Inflammatory macrophage treated with lipopolysaccharide for 1 hour (primary cell): ENCODE measurements around the gene TAP2.
A peak's percentile ranks its signal among the peaks of the same experiment; 100 is the strongest.
"Not testable (repeated sequence)": the region's sequence is repeated elsewhere in the genome, so short reads cannot be mapped to it uniquely, and the experiment has no call there.

Experiments
- DNase-seq, 2 donors: peaks; one replicate each; pipeline ENCODE4 v3.0.0-alpha.2; 2020 to 2022

The TAP2 gene

DNA sequence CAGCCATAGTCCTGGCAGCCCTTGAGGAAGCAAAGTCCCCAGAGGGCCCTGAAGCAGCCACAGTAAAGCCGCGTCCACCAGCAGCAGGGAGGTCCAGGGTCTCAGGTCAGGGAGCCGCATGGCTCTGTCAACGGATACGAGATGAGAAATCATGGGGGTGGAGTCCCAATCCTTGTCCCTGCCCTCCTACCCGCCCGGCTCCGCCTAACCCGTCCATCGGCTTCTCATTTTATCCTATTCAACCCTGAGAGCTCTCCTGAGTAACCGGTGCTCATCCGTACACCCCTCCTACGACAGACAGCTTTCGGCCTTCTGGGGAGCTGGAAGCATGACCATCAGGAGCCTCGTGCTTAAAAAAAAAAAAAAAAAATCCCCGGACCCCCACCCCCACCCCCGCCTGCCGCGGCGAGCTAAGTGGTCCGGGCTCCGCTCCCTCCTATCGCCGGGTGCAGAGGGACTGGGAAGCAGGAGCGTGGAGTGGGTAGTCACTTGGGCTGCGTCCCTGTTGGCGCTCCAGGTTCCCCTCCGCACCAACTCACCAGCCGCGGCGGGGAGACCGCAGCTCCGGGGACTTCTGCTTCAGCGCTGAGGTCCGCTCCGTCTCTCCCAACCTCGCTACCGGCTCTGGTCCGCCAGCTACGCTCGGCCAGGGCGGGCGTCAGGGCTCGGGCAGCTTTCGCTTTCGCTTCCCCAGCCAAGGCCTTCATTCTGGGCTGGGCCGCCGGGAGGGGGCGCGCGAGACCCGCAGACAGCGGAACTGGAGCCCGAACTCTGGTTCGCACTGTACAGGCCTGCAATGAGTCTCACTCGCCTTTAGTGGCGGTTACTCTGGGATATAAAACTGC lies at the start of gene TAP2:
Gene TAP2, minus strand, starts transcription at position 626 of the 845 bp plus-strand sequence. Its CDS starts 506 bp downstream, at position 120.
- DNase-seq, result peak; percentile 89 to 99

DNA sequence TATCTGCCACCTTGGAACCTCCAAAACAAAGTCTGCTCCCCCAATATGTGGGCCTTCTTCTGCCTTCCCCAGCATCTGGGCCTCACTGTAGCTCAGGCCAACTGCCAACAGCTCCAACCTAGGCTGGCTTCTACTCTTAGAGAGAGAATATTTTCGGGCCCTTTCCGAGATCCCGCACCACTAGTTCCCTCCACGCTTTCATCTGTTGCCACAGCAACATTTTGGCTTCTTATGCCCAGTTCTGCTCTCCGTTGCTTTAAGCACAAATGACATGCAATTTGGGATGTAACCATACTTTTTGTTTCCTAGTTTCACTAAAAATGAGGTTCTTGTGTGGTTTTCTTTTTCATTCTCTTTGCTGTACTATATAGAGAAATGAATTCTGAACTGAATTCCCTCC lies 49.1 kb upstream of the TAP2 start:
- no peak for DNase-seq

DNA sequence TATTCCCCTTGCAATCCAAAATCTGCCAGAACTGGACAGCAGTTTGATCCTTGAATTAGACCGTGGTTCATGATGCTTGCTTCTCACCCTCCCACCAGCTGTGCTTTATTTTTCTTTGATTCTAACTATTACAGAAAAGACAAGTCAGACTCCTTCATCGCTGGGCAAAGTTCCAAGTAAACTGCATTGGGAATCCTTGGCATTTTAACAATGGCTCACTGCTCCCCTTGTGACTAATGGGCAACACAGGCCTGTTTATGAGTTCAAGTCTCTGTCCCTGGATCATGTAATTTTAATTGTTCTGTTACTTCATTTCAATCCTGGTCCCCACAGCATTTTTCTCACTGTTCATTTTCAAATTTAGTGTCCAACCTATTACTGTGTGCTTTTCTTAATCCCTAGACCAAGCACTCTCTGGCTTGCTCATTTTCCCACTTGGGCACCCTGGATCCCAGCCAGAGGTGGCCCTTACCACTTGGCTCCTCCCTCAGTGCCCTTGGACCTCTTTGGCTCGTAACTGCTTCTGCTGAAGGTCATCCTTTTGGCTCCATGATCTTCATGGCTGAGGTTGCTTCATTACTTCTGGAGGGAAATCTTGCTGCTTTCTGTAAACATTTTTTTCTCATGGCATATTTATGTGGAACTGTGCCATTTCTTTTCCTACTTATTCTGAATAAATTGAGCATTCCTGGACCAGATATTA lies 48.3 kb upstream of the TAP2 start:
- DNase-seq, result no peak

DNA sequence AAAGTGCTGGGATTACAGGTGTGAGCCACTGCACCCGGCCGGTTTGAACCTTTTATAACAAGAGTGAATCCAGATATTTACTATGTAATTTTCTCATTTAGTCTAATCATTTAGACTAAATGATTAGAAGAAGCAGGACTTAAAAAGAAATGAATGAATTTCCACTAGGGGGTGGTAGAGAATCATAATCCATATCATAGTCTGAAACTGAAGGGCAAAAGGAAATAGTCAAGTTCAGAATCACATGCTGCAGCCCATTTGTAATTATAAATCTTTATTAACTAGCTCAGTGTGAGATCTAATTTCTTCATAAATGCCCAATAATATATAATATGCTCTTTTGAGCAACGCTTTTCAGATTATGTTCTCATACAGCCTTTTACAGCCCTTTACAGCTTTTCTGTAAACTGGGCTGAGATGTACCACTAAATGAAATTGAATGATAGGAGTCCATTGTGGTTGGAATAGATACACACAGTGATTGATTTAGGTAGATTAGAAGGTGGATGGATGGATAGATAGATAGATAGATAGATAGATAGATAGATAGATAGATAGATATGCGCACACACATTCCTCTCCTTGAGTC lies 47.3 kb upstream of the TAP2 start:
- peak; percentile 70 to 97 for DNase-seq

DNA sequence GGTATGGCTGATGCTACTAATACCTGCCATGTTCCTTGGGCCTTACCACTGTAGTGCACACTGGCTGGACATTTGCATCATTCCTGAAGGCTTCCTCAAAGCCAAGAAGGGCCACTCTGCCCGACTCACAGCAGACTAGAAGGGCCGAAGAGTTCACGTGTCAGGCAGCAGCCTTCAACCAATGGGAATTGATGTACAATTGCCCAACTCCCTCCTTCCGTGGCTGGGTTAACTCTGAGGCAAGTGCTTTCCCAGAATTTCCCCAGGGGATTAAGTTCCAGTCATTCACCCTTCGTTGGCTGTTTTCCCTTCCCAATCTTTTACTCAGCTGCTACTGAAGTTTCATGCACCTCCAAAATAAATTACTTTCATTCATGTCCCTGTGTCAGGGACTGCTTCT lies 45.2 kb upstream of the TAP2 start:
- DNase-seq, result peak; percentile 78 to 86

DNA sequence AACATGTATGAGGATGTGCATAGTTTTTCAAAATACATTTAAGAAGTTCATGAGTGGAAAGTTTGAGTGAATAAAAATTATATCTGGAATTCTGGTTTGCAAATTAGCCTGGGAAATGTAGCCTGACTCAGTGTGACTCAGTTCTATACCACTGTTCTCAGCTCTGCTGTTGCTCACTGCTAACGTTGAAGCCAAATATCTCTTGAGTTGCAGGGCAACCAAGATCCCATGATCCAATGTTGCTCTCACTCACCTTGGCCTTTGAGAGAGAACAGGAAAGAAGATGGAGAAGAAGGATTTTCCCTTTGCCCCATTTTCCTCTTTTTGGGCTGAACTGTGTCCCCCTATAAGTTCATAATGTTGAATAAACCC lies 44.3 kb upstream of the TAP2 start:
- no peak for DNase-seq

DNA sequence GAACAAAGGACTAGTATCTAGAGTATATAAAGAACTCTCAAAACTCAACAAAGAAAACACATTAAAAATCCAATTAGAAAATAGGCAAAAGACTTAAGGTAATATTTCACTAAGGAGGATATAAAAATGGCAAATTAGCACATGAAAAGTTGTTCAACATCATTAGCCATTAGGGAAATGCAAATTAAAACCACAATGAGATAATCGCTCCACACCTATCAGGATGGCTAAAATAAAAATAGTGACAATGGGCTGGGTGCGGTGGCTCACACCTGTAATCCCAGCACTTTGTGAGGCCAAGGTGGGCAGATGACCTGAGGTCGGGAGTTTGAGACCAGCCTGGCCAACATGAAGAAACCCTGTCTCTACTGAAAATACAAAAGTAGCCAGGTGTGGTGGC lies 42.4 kb upstream of the TAP2 start:
- not testable (repeated sequence) for DNase-seq

DNA sequence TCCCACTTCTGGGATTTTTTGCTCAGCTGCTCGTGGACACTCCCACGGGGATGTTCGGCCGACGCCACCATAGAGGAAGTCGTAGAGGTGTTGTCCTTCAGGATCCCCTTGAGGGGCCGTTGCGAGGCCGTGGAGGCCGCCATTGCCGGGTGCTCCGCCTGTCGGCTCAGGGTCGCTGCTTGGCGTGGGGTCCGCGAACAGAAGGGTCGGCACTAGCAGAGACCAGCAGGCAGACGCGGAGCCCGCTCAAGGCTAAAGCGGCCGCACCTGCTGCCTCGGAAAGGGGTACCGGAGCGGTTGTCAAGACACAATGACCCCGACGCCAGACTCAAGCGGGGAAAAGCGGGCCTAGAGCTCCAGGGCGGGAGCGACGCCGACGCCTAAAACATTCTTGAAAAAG lies 41.2 kb upstream of the TAP2 start:
- DNase-seq, result peak in 1 of 2 donors; percentile 38

DNA sequence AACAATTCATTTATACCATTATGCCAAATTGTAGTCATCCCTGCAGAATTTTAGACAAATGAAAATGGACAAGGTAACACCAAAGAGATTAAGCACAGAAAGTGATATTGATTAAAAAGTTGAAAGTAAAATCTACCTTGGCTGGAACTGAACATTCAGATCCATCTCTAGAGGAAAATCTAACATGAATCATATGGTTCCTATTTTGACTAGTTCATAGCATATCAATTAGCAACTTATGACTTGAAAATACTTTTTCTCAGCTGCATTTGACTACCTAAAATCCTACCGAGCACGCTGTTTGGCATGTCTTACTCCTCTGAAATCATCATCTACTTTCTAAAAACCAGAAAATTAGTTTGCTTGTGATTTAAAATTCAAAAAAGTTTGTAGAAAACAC lies 38.1 kb upstream of the TAP2 start:
- no peak for DNase-seq

DNA sequence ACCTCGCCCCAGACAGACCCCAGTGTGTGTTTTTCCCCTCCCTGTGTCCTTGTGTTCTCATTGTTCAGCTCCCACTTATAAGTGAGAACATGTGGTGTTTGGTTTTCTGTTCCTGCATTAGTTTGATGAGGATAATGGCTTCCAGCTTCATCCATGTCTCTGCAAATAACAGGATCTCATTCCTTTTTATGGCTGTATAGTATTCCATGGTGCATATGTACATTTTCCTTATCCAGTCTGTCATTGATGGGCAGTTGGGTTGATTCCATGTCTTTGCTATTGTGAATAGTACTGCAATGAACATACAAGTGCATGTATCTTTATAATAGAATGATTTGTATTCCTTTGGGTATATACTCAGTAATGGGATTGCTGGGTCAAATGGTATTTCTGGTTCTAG lies 35.4 kb upstream of the TAP2 start:
- not testable (repeated sequence) for DNase-seq

DNA sequence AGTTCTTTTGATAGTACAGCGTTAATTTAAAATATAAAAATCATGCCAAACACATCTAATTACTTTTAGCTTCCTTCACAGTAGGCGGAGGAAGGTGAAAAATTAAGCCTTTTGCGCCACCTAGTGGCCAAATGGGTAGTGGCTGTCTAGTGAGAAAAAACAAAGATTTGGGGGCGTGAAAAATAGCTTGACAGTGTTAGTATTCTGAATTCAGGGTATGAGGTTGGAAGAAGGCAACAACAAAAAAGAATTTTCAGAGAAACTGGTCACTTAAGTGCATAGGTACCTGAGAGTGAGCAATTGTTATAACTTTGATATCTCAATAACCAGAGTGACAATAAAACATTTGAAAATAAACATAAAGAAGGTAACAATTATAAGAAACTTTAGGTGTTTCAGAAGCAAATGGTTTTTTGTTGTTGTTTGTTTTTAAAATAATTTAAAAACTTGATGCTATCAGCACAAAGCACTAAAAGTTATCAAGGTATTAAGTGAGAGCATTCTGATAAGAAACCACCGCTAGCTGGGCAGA lies 29.8 kb upstream of the TAP2 start:
- DNase-seq, result peak; percentile 69 to 97

DNA sequence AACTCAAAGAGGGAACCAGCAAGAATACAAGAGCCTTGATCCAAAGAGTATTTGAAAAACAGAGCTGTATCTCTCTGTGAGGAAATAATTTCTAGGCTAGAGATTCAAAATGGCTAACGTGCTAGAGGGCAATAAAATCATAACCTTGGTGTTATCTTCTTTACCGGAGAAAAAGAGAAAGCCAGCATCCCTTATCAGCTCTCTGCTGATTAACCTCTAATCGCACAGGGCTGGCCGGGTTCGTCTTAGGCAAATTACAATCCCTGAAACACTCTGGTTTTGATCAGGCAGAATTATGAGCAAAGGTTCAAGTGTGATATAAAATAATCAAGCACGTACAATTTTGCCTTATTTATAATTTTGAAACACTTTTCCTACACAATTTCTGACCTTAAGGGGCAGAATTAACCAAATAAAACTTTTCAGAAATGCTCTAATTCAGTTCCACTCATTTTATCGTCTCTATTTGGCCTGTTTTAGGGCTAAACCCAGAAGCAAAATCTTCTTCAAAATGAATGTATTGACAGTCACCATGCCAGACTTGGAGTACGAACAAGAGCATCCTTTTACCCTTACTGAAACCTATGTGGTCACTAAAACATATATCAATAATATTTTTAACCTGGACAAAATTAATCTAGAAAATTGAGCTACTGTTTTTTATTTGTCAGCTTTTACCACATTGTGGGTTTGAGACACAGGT lies 29.2 kb upstream of the TAP2 start:
- no peak for DNase-seq

DNA sequence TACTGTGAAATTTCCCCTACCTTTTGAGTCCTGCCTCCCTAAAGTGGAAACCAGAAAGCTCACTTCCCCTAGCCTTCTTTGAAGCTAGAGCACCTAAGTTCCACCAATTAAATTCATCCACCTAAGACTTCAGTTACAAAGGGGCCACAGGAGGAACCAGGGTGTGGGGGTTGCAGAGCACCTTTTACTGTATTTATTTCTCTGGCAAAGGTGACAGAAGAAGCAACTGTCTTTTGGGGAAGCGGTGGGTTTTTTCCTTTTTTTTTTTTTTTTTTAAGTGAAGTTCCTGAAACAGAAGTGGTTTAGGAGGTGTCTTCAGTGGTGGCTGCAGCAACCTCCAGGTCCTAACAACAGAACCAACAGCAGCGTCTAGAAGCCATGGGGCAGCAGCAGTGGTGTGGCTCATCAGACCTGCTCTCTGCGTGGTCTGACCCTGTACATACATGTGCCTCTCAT lies 28.5 kb upstream of the TAP2 start:
- DNase-seq, result no peak

DNA sequence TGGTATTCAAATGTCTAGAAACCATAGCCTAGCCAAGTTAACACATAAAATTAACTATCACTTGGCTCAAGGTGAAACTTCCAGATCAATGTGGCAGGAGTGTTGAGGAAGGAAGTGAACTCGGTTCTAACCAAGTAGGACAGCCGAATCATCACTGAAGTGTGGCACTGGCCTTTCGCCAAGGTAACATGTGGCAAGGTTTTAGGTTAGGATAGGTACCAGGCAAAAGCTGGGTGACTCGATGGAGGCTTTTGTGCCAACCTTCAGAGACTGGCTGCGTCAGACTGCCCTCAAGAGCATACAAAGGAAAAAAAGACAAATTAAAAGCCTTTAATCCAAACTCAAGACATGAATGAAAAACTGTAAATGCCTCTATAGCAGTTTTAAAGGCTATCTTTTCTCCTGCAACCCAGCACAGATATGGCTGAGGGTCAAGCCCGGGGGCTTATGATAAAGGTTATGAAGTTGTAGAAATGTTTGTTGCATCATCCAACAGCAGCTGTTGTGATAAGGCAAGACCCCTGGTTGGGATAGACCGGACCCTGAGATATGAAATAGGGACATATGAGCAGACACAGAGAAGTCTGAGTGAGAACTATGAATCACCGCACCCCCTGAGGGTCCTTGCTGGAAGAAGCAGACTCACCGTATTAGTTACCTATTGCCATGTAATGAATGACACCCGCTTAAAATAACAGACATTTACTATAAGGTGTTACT lies 27.3 kb upstream of the TAP2 start:
- DNase-seq, result no peak

DNA sequence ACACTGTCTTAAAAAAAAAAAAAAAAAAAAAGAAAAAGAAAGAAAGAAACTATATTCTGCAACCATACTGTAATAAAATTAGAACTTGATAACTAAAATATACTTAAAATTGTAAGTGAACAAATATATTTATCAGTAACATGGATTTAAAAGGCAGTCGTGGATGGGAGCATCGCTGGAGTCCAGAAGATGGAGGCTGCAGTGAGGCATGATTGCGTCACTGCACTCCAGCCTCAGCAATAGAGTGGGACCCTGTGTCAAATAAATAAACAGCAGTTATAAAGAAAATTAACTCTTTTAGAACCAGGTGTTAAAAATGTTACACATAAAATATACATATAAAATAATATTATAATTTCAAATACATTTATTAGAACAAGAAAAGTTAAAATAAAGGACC lies 24.2 kb upstream of the TAP2 start:
- no peak for DNase-seq

DNA sequence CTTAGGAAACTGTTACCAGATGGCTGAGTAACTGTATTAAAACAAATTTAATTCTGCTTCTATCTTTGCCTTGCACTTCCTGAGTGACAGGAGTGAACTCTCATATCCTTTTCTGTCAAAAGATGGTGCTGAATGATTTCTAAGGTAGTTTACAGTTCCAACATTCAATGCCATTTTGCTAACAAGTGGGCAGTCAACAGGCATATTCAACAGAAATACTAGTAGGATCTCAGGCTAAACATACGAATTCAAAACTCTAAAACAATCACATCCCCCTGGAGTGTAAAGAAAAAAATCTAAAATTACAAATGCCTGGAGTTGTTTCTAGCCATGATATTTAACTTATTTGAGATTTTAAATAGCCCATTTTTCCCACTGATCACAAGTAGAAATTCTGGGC lies 22.1 kb upstream of the TAP2 start:
- DNase-seq, result no peak

DNA sequence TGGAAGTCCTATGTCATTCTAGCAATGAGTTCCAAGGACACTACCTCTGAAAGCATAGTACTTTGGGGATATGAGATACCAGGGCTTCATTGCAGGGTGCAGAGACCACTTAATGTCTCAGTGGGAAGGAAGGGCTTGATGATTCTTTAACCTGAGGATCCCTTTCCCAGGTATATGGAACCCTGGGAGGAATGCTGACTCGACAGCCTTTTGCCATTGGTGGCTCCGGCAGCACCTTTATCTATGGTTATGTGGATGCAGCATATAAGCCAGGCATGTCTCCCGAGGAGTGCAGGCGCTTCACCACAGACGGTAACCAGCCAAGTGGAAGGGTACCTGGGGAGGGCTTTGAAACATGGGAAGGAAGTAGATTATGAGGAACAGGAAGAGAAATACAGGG lies 19.7 kb upstream of the TAP2 start:
- DNase-seq, result no peak

DNA sequence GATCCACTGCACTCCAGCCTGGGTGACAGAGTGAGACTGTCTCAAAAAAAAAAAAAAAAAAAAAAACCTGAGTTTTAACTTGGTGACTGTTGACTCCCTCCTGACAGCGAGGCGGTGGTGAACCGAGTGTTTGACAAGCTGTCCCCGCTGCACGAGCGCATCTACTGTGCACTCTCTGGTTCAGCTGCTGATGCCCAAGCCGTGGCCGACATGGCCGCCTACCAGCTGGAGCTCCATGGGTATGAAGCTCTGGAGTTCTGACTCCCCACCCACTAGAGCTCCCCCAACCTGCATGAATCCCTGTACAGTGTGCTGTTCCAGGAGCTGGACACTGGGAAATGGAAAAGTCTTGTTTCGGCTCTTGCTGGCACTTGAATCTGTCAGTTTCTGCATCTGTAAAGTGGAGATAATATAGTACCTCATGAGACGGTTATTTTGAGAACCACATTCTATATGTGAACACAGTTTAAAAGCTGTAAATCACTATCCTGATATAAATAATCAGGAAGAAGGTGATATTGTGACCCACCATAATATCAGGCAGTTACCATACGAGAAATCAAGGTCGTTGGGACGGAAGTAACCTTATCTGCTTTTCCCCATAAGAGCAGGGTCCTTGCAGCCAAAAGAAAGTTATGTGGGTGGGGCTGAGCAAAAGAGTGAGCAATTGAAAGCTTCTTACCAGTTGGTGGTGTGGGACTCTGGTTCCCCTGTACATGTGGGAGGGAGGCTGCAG lies 18.8 kb upstream of the TAP2 start:
- DNase-seq, result no peak

DNA sequence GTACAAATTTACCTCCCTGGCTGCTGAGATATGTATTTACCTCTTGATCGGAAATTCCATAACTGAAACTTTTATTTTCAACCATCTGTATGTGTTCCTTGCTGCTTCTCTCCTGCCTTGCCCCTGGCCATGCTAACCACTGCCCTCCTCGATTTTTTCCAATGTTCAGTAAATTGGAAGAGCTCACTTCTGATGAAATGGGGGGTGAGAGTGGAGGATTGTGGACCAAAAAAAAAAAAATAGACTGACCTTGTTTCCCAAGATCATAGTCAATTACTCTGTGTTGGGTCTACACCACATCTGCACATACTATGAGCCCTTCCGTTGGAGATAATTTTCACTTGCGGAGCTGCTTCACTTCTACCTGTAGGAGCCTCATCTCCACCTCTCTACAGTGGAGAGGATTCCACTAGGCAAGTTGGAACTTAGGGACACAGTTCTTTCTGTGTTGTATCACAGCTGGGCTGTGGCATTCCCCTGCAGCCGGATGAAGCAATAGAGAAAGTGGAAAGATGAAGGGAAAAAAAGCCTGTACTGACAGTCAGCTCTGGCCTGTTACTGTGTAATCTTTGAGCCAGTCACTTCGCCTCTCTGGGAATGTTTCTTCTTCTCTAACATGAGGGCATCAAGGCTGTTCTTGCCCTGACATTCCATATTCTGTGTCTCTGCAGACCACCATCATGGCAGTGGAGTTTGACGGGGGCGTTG lies 17.1 kb upstream of the TAP2 start:
- DNase-seq, result no peak

DNA sequence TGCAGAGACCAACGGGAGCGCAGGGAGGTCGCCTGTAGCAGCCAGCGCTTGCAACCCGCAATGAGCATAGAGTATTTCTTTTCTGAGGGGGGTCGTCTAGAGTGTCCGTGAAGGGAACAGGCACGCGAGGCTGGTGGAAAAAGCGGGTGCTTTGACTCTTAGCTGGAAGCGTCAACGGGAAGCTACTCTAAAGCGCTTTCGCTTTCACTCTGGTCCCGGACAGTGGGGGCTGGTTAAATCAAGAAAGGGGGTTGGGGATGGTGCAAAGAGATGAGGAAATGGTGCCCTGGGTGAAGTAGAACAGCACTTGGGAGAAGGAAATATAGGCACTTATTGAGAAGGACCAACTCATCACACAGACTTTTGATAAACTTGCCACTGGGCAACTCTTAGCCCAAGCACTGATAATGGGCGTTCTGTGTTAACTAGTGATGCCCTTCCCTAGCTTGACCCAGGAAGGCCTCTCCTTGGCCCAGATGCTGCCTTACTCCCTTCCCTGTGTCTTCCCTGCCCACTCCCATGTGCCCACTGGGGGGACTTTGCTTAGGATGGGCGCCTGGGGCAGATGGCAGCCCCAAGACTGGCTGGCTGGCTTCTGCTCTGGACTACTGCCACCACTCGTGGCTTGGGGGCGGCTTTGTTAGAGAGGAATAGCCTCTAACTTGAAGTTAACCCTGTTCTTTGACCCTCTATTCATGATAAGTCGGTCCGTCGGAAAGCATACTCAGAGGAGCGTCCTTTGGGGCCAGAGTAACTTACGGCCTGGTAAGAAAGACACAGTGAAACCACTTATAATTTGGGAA lies 16.0 kb upstream of the TAP2 start:
- peak; percentile 68 to 71 for DNase-seq
